ENCODE data around the gene BORCS5. TPM values are rescaled to one million over a fixed set of nuclear protein-coding genes. Genes with fewer than 3 reads are reported as not detected.
A peak's percentile ranks its signal among the peaks of the same experiment; 100 is the strongest.

The BORCS5 gene
- total RNA-seq, 1 experiment from 2014 or later, result 13.9 TPM

DNA sequence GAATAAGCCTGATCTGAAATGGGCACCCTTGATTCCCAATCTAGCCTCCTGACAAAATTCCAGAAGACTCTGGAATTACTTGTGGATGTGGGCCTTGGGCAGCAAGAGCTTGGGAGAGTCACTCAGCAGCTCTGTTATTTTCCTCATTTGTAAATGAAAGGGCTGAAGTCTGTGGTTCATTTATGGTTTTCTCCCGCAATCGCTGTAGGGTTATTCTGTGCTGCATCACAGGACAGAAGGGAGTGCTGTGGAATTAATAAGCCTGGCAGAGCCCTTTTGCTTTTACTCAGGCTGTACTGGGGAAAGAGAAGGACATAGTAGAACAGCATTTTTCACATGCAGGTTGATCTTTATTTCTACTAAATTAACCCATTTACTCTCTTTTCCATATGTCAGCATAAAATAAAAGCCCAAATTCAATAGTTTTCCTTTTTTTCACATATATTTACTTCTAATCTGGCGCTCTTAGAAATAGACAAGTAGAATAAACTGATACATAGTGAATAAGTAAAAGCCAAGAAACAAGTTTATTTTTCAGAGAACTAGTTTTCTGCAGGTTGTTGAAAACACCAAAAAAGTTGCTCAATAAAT is 156.6 kb downstream of the BORCS5 start:
- no peak overlapping the region for H3K14ac ChIP-seq (ENCODE audit: insufficient read depth, low read length)
- no peak overlapping the region for H2BK120ac ChIP-seq (ENCODE audit: low read depth, low read length, poor library complexity, severe bottlenecking)
- H2BK20ac ChIP-seq (ENCODE audit: low read depth, low read length, poor library complexity, severe bottlenecking), result no peak overlapping the region
- no peaks in the 10 kb centered on the region for H3K9me3 ChIP-seq (ENCODE audit: control insufficient read depth, low read depth, low read length)
- no peak overlapping the region for H2AFZ ChIP-seq (ENCODE audit: low read length)
- H2BK5ac ChIP-seq (ENCODE audit: insufficient read length, low read length), result no peak overlapping the region
- no peak overlapping the region for H3K4ac ChIP-seq (ENCODE audit: low read depth, low read length)
- no peak overlapping the region for H4K8ac ChIP-seq (replicated peaks; ENCODE audit: insufficient read length, low read depth, low read length)
- H3T11ph ChIP-seq (ENCODE audit: low read length), result no peak overlapping the region
- peaks cover 2% of the 10 kb centered on the region for H3K79me1 ChIP-seq (ENCODE audit: insufficient read depth, low read depth, low read length, poor library complexity, severe bottlenecking)
- no peak overlapping the region for H2AK5ac ChIP-seq (ENCODE audit: insufficient read length, low read length)
- TF ChIP-seq, protein P1, sequence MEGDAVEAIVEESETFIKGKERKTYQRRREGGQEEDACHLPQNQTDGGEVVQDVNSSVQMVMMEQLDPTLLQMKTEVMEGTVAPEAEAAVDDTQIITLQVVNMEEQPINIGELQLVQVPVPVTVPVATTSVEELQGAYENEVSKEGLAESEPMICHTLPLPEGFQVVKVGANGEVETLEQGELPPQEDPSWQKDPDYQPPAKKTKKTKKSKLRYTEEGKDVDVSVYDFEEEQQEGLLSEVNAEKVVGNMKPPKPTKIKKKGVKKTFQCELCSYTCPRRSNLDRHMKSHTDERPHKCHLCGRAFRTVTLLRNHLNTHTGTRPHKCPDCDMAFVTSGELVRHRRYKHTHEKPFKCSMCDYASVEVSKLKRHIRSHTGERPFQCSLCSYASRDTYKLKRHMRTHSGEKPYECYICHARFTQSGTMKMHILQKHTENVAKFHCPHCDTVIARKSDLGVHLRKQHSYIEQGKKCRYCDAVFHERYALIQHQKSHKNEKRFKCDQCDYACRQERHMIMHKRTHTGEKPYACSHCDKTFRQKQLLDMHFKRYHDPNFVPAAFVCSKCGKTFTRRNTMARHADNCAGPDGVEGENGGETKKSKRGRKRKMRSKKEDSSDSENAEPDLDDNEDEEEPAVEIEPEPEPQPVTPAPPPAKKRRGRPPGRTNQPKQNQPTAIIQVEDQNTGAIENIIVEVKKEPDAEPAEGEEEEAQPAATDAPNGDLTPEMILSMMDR (conservative IDR thresholded peaks at IDR 0.05), result no peak
- no peak overlapping the region for H2BK12ac ChIP-seq (ENCODE audit: insufficient read length, low read depth, low read length)
- no CpG with 5 or more reads among the region's 3 CpGs for WGBS (ENCODE audit: extremely low coverage, insufficient read length, low lambda C conversion rate)
- H3K4me1 ChIP-seq (ENCODE audit: insufficient read depth, low read length), result peaks cover 2% of the 10 kb centered on the region
- H3K79me2 ChIP-seq (ENCODE audit: insufficient read depth, low read length), result peaks cover 6% of the 10 kb centered on the region; the same call in 1 of the 2 replicates
- no peaks in the 10 kb centered on the region for H3K27me3 ChIP-seq (ENCODE audit: insufficient read depth, low read length)
- H3K23ac ChIP-seq (ENCODE audit: insufficient read length, low read depth, low read length), result no peak overlapping the region
- no peak overlapping the region for H3K4me2 ChIP-seq (ENCODE audit: insufficient read depth, insufficient read length, low read length)
- H3K9ac ChIP-seq (ENCODE audit: extremely low read depth, insufficient read length, low read length), result no peak overlapping the region
- no peak overlapping the region for H3K4me3 Mint-ChIP-seq
- no peak overlapping the region for H3K18ac ChIP-seq (ENCODE audit: insufficient read length, low read depth, low read length)
- H3K9me3 Mint-ChIP-seq, result no peaks in the 10 kb centered on the region
- no peaks in the 10 kb centered on the region for H3K23me2 ChIP-seq (ENCODE audit: insufficient read length, low read depth, low read length, poor library complexity, severe bottlenecking)
- no peak overlapping the region for H4K5ac ChIP-seq (ENCODE audit: insufficient read length, low read depth, low read length)
- no peak overlapping the region for H3K27ac ChIP-seq (ENCODE audit: insufficient read length, low read depth, low read length)
- no peak for DNase-seq
- no peaks in the 10 kb centered on the region for H4K20me1 ChIP-seq (ENCODE audit: control insufficient read depth, insufficient read depth, insufficient read length)
- H3K27ac Mint-ChIP-seq, result peak overlapping the region in 1 of 3 experiments; percentile 17; a peak in 1 of 7 replicates
- no peak overlapping the region for H2BK15ac ChIP-seq (ENCODE audit: low read depth, low read length)
- no peaks in the 10 kb centered on the region for H3K27me3 Mint-ChIP-seq (ENCODE audit: low read depth)
- no peak overlapping the region for H3K56ac ChIP-seq (ENCODE audit: insufficient read length, low read depth, low read length)
- H4K91ac ChIP-seq (ENCODE audit: insufficient read length, low read depth, low read length), result no peak overlapping the region
- H3K36me3 Mint-ChIP-seq (ENCODE audit: insufficient read depth in 1 of 3, low read depth in 3 of 3), result peaks cover 7 to 32% (median 29%) of the 10 kb centered on the region in 3 experiments
- H3K4me1 Mint-ChIP-seq, result peaks cover 34 to 36% of the 10 kb centered on the region in 2 experiments

All from H9 (cell line).